ENCODE data around the gene TEDC2.

TEDC2 gene

DNA sequence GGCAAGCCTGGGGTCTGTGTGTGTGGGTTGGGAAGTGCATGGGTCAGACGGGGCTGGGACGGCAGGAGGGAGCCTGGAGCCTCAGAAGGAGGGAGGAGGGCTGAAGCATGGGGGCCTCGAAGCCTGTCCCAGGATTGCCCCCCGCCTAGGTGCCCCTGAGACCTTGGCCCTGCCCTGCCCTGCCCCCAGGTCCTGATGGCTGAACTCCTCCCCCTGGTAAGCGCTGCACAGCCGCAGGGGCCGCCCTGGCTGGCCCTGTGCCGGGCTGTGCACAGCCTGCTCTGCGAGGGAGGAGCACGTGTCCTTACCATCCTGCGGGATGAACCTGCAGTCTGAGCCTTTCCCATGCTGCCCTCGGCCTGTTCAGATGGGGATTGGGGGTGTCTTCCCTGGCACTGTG, 4.4 kb downstream of the TEDC2 start:
- in situ Hi-C loops (cut with MboI; ENCODE audit: low sequenced_read_pairs), result no loop called here

DNA sequence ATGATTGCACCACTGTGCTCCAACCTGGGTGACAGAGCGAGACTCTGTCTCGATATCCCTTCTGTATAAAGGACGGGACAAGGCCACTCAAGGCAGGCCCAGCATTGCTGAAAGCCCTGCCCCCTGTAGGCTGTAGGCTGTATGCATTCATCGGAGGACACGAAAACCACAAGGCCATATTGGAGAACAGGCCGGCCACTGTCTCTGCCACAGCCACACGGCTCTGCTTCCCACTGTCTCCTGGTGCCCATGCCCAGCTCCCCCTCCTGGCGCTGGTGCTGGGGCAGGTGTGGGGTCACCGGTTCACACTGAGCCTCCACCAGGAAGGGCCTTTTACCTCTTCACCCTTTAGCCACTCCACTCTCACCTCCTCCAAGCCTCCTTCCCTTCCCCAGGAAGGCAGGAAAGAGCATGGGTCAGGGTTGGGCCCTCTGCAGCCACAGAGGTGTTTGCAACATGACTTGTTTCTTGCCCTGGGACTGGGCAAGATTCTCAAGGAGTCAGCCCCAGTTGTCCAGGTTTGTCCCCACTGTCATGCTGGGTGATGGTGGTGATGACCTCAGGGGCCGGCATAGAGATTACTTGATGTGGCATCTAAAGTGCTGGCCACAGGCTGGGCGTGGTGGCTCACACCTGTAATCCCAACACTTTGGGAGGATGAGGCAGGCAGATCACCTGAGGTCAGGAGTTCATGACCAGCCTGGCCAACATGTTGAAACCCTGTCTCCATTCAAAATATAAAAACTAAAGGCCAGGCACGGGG, 5.9 kb downstream of the TEDC2 start:
- in situ Hi-C loops (cut with MboI; ENCODE audit: low sequenced_read_pairs), result no loop called here

DNA sequence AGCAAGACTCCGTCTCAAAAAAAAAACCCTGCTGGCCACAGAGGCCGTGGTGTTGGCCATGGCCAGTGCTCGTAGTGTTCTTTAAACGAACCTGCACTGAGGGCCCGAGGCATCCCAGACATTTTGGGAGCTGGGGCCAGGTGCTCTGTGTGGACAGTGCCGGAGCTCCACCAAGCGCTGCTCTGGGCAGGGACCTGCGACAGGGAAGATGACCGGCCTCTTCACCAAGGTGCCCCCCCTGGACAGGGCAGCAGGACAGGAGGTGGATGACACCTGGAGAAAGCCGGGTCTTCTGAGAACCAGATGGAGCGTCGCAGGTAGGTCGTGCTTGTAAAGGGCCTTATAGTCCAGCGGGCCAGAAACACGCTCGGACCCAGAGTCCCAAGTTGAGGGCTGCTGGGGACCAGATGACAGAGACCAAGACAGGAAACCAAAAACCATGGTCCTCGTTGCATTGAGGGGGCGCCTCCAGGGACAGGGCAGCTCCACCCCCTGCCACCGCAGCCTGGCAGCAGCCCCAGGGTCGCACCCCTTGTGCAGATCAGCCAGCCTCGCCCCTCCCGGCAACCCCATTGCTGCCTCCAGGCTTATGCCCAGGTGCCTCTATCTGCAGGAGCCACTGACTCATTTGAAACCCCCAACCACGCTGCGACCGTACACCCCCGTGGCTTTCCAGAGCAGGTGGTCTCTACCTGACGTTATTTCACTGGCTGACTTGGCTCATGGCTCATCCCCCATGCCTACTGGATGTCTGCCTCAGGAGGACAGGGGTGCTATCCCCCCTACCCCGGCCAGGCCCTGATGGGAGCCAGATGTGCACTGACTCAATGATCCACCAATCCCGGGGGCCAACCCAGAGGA, 7.0 kb downstream of the TEDC2 start:
- in situ Hi-C loops (cut with MboI; ENCODE audit: low sequenced_read_pairs), result no loop called here

DNA sequence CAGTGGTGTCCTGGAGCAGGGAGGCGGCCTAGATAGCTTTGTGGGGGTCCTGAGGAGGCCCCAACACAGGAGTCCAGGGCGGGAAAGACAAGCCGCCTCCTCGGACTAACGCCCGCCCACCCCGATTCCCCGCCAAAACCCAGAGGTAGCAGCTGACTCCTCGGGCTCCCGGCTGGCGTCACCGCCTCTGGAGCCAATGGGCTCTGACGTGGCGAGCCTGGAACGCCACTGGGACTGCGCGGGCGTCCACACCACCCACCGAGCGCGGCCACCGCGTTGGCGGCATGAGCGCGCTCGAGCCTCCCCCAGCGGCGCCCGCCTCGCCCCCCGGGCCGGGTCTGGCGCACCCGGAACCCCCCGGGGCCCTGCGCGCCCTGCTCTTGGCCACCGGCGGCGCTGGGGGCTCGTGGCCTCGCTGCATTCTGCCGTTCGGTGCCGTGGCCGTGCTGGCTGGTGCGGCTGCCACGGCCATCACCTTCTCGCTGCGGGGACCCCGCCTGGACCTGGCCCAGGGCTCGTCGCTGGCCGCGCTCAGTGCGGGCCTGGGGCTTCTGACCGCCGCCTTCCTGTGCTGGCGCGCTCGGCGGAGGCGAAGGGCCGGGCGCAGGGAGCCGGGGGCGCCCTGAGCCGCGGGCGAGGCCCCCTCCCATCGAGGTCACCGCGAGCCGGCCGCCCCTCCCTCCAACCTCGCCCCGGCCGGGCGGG, 7.8 kb downstream of the TEDC2 start:
- in situ Hi-C loops (cut with MboI; ENCODE audit: low sequenced_read_pairs), result no loop called here

DNA sequence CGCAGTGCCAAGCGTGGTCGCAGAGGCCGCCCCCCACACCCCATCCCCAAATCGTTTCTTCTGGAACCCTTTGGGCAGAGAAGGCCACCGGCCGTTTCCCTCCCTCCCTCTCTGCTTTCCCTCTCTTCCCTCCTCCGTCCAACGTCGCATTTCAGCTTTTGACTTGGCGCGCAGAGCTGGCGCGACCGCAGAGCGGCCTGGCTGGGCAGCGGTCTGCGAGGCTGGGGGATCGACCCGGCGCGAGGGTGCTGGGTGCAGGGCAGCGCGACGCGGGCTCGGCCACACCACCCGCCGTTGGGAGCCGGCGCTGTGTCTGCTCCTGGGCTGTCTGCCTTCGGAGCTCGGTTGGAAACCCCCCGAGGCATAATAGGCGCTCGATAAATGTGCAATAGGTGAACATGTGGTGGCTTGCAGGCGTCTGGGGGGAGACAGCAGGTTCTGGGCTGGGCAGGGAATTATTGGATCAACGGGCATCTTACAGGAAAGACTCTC, 8.4 kb downstream of the TEDC2 start:
- in situ Hi-C loops (cut with MboI; ENCODE audit: low sequenced_read_pairs), result no loop called here

DNA sequence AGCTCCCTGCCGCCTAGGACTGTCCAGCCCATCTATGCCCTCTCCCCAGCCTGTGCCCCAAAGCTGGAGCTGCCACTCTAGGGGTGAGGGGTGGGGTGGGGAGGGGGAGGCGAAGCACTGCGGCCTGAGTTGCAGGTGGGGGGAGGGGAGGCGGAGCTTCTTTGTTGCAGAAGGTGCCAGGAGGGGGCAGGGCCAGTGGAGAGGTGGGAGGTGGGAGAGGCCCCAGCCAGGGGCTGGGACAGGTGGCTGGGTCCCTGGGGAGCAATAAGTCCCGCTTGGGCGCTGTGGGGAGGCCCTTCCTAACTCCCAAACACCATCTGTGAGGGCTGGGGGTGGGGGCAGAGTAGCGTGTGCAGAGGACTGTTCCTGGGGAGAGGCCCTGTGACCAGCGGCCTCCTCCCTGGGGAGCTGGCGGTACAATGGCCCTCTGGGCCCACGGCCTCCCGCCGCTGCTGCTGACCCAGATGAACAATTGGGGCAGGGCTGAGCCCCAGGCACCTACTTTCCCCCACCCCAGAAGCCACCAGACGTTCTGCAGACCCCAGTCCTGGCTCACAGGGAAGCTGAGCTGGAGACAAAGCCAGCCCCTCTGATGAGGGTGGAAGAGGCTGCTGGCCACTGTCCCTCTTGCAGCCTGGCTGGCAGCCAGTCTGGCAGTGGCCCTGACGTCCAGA, 9.0 kb downstream of the TEDC2 start:
- in situ Hi-C loops (cut with MboI; ENCODE audit: low sequenced_read_pairs), result no loop called here

DNA sequence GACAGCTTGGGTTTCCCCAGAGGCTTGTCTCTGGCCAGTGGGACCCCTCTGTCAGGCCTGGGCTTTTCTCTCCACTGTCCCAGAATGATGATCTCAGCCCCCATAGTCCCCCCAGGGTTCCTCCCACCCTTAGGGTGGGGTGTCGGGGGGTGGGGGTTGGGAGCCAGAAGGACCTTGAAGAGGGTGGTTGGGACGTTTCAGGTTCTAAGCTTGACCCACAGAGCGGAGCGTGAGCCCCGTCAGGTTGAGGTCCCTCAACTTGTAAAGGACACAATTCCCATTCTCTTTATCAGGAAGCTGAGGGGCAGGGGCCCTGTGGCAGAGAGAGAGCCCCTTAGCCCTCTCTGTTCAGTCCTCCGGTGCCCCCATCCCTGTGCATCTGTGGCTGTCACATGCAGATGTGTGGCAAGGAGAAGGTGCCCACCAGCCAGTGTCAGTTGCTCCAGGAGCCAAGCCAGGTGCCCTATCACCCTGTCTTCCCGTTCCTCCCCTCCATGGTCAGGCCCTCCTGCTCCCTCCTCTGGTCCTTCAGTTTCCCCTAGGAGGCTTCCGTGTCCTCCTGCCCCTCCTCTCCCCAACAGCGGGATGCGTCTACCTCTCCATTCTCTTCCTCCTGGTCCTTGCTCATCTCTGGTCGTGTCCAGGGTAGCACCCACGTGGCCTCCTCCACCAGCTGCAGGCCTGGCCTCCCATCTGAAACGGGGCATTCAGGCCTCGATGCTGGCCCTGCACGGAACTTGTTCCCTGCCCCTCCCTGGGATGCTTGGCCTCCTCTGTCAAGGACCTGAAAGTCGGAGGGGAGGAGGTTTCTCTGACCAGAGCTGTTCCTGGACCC, 9.7 kb downstream of the TEDC2 start:
- in situ Hi-C loops (cut with MboI; ENCODE audit: low sequenced_read_pairs), result no loop called here

DNA sequence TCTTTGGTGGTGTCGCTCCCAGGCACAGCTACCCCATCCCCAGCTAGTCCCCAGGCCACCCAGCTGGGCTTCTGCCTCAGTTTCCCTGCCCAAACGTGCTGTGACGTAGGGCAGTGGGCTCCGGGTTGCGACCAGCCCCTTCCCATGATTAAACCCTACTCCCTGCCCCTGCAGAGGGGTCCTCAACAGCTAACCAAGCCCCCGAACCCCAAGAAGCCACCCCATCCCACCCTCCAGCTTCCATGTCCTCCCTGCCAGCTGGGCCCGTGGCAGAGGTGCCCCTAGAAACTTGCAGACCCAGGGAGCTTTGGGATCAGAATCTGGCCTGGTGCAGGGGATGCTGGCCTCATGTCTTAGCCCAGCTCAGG, 10.3 kb downstream of the TEDC2 start:
- in situ Hi-C loops (cut with MboI; ENCODE audit: low sequenced_read_pairs), result no loop called here

DNA sequence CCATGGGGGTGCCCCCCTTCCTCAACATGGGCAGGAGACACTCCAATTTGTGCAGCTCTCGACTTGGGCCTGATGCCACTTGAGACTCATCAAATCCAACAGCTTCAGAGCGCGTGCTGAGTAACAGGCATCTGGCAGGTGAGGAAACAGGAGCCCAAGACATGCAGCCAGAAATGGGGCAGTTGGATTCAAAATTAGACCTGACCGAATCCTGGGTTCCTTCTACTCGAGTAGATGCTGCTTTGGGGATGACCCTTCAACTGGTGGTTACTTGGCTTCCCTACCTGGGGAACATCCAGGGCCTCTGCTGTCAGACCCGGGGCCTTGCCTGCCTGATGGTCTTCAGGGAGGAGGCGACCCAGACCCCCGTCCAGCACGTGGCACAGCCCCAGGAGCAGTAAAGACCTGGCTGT, 10.7 kb downstream of the TEDC2 start:
- in situ Hi-C loops (cut with MboI; ENCODE audit: low sequenced_read_pairs), result no loop called here

DNA sequence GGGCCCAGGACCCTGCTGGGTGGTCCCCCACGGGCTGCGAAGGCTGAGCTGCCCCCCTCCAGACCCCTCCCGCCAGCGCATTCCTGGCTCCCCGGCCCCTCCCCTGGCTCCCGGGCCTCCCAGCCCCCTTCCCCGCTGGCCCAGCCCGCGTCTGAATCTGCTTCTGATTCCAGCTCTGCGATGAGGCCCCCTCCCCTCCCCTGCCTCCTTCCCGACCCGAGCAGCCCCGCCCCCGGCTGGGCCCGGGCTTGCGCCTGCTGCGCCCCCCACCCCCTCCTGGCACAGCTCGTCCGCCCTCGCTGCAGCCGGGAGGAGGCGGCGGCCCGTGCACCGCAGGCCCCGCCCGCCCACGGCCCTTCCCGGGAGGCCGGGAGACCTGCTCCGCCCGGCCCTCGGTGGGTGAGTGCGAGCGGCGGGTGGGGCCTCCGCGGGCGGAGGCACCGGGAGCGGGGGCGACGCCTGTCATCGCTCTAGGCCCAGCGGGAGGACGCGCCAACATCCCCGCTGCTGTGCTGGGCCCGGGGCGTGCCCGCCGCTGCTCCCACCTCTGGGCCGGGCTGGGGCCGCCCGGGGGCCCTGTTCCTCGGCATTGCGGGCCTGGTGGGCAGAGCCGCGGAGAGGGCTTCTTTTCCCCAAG, 11.2 kb downstream of the TEDC2 start, which contains the start of gene NTN3:
Gene NTN3, plus strand, starts transcription at position 282 of the 637 bp plus-strand sequence. CDS start 405 bp downstream, outside the sequence.
- in situ Hi-C loops (cut with MboI; ENCODE audit: low sequenced_read_pairs), result no loop called here

DNA sequence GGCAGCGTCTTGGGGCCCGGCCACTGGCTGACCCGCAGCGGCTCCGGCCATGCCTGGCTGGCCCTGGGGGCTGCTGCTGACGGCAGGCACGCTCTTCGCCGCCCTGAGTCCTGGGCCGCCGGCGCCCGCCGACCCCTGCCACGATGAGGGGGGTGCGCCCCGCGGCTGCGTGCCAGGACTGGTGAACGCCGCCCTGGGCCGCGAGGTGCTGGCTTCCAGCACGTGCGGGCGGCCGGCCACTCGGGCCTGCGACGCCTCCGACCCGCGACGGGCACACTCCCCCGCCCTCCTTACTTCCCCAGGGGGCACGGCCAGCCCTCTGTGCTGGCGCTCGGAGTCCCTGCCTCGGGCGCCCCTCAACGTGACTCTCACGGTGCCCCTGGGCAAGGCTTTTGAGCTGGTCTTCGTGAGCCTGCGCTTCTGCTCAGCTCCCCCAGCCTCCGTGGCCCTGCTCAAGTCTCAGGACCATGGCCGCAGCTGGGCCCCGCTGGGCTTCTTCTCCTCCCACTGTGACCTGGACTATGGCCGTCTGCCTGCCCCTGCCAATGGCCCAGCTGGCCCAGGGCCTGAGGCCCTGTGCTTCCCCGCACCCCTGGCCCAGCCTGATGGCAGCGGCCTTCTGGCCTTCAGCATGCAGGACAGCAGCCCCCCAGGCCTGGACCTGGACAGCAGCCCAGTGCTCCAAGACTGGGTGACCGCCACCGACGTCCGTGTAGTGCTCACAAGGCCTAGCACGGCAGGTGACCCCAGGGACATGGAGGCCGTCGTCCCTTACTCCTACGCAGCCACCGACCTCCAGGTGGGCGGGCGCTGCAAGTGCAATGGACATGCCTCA, 12.0 kb downstream of the TEDC2 start:
- in situ Hi-C loops (cut with MboI; ENCODE audit: low sequenced_read_pairs), result no loop called here

DNA sequence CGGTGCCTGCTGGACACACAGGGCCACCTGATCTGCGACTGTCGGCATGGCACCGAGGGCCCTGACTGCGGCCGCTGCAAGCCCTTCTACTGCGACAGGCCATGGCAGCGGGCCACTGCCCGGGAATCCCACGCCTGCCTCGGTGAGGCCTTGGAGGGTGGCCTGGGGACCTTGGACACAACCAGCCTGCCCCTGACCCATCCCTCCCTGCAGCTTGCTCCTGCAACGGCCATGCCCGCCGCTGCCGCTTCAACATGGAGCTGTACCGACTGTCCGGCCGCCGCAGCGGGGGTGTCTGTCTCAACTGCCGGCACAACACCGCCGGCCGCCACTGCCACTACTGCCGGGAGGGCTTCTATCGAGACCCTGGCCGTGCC, 12.6 kb downstream of the TEDC2 start:
- in situ Hi-C loops (cut with MboI; ENCODE audit: low sequenced_read_pairs), result no loop called here

DNA sequence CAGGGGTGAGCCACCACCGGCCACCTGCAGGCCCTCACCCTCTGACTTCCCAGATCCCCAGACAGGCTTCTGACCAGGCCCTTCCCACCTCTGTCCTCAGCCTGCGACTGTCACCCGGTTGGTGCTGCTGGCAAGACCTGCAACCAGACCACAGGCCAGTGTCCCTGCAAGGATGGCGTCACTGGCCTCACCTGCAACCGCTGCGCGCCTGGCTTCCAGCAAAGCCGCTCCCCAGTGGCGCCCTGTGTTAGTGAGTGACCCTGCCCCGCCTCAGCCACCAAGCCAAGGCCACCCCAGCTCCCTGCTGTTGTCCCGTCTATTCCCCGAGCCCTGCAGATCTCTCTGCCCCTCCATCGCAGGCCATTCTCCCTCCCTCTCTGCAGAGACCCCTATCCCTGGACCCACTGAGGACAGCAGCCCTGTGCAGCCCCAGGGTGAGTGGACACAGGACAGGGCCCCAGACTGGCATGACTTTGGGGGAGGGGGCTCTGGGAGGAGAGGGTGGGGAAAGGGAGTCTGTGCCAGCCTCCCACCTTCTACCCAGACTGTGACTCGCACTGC, 13.1 kb downstream of the TEDC2 start:
- in situ Hi-C loops (cut with MboI; ENCODE audit: low sequenced_read_pairs), result no loop called here

DNA sequence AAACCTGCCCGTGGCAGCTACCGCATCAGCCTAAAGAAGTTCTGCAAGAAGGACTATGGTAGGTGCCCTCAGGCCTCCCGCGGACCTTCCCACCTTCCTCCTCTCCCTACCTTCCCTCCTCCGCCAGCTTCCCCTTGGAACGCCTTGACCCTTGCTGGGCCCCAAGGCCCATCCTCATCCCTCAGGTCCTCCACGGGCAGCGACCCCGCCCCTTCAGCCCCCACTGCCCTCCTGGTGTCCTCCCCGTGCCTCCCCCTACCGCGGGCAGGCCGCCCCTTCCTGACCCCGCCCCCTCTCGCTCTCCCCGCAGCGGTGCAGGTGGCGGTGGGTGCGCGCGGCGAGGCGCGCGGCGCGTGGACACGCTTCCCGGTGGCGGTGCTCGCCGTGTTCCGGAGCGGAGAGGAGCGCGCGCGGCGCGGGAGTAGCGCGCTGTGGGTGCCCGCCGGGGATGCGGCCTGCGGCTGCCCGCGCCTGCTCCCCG, 13.6 kb downstream of the TEDC2 start:
- in situ Hi-C loops (cut with MboI; ENCODE audit: low sequenced_read_pairs), result no loop called here

DNA sequence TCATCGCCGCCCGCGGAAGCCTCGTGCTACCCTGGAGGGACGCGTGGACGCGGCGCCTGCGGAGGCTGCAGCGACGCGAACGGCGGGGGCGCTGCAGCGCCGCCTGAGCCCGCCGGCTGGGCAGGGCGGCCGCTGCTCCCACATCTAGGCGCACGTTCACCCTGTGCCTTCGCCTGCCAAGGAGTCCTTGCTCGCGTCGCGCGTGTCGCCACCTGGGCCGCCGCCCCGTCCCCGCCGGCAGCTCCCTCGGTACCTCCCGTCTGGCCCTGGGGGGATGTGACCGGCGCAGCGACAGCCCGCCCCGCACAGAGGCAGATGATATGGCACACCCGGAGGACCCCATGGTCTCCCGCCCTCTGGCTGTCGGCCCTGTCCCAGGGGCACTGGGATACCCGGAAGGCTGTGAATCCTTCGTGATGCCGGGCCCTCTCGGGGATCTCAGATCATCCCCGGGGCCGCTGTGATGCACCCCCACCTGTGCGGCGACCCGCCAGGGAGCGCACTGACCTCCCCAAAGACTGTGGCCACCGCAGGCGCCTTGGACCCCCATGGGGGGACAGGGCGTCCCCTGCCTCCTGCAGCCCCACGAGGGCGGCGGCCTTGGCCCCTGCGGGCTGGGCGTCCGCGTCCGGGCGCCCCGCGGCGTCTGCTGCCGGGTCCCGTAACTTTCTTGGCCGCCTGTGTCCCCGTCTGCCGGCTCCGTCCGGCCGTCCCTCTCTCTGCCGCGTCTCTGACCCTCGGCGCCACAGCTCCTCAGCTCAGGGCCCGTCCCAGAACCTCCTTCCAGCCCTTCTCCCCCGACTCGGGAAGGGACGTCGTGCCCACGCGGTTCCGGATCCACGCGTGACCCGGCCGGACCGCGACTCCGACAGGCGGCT, 14.3 kb downstream of the TEDC2 start:
- in situ Hi-C loops (cut with MboI; ENCODE audit: low sequenced_read_pairs), result no loop called here

DNA sequence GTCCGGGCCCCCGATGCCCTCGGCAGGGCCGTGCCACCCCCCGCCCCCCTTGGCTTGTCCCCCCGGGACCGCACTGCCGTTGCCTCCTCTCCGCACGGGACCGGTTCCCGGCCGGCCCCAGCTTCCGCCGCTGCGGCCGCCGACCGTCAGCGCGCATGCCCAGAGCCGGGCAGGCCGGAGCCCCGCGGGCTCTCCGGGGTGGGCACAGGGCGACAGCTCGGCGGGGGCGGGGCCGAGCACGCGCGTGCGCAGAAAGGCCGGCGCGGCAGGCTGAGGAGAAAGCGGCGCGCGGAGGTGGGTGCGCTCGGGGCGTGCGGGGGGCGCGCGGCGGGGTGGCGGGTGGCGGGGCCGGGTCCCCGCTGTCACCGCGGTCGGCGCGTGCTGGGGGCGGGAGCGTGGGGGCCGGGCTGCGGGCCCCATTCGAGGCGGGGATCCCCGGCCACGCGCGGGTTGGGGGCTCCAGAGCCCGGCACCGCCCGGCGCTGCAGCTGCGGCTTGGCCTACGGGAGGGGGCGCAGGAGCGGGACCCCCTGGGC, 15.0 kb downstream of the TEDC2 start, which contains the start of gene TBC1D24:
Gene TBC1D24, plus strand, starts transcription at position 251 of the 536 bp plus-strand sequence. CDS start 21,022 bp downstream, outside the sequence.
- in situ Hi-C loops (cut with MboI; ENCODE audit: low sequenced_read_pairs), result loop anchor here (25.0 kb wide), 1 partner anchor 463 kb away; the partner anchor contains the start of genes NPW and ZNF598

All from HL-60/S4 (cell line).